ENCODE results near the gene ATG14. TPM values are rescaled to one million over a fixed set of nuclear protein-coding genes. Genes with fewer than 3 reads are reported as not detected.

The ATG14 gene
- total RNA-seq, 2 experiments from 2014 or later: 4.1 to 4.7 TPM

DNA sequence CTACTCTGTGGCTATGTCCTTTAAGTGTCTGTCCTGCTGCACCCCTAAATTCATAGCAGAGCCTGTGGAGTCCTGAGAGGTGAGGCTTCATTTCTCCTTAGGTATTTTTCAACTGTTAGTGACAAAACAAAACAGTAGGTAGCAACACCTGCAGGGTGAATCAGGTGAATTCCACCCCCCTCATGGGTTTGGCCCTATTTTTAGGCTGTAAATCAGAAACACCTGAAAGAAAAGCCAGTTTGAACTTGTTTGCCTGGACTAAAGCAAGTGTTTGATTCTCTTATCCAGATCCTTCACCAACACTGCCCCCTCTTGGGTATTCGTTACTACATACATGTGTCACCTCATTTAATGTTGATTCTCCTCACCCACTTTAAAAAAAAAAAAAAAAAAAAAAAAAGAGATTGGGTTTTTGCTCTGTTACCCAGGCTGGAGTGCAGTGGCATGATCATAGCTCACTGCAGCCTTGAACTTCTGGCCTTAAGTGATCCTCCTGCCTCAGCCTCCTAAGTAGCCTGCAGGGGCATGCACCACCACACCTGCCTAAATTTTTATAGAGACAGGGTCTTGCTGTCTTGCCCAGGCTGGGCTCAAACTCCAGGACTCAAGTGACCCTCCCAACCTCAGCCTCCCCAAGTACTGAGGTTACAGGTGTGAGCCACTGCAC lies 18.5 kb upstream of the ATG14 start:
- ChIA-PET CTCF (ENCODE audit: unreplicated experiment) (no interaction called here), POLR2A (interaction anchor here (0.6 kb wide), 1 partner anchor 512 kb away, joined by 7 read pairs; no protein-coding TSS in a partner anchor)
- H3K9me3 ChIP-seq (ENCODE audit: low read length): no peaks in the 10 kb centered on the region
- H3K4me1 ChIP-seq (ENCODE audit: insufficient read depth, low read length, poor library complexity, severe bottlenecking): peaks cover 7% of the 10 kb centered on the region
- peak; percentile 80 for DNase-seq (ENCODE audit: low spot score)
- H2AFZ ChIP-seq (ENCODE audit: low read length): 0 out of 2 replicates have a peak overlapping the region, but pooled peaks have one; percentile 32
- H3K9me2 ChIP-seq (ENCODE audit: insufficient read depth, low read length): no peaks in the 10 kb centered on the region
- no peak for TF ChIP-seq EZH2phosphoT487 (IDR thresholded peaks at IDR 0.05; ENCODE audit: borderline replicate concordance, low read depth, low read length)
- TF ChIP-seq CTCF (conservative IDR thresholded peaks at IDR 0.05; ENCODE audit: low read length): peak; percentile 77
- H3K27ac ChIP-seq (ENCODE audit: low read depth, low read length, poor library complexity, severe bottlenecking): no peak overlapping the region
- peak overlapping the region; percentile 19; the same call in 1 of the 2 replicates for H3K4me2 ChIP-seq (ENCODE audit: low read length)
- H3K4me3 ChIP-seq (ENCODE audit: low read depth, low read length, poor library complexity, severe bottlenecking): no peak overlapping the region
- no peaks in the 10 kb centered on the region for H4K20me1 ChIP-seq (ENCODE audit: insufficient read depth, low read length)
- H3K36me3 ChIP-seq (ENCODE audit: insufficient read depth, low read length): no peaks in the 10 kb centered on the region
- no peaks in the 10 kb centered on the region for H3K79me2 ChIP-seq (ENCODE audit: insufficient read depth, low read depth, low read length)
- BruUV-seq (replicated peaks): no TSS peak
- intact Hi-C loops (cut with micrococcal nuclease; ENCODE audit: unreplicated experiment): loop anchor here (1.0 kb wide), 1 partner anchor 217 kb away; no protein-coding TSS in a partner anchor

DNA sequence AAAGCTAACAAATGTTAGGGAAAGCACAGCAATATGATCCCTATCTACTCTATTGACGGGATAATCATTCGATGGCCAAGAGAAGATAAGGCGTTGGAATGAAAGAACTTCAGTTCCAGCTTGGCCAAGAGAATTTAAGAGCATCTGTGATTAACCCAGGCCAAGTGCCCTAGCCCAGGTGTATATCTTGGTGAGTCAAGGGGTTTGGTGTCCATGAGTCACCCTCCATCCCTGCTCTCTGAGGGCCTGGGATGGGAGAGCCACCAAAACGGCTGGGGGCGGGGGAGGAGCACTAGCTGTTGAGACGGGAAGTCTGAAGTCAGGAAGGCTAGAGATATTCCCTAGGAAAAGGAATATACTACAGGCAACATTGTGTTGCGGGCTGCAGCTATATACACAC lies 15.8 kb upstream of the ATG14 start:
- H3K4me2 ChIP-seq (ENCODE audit: low read length): no peak overlapping the region
- CTCF ChIA-PET (ENCODE audit: unreplicated experiment): interaction anchor here (1.0 kb wide), 1 partner anchor 17 kb away, joined by 4 read pairs; no protein-coding TSS in a partner anchor
- peaks cover 7% of the 10 kb centered on the region for H3K4me1 ChIP-seq (ENCODE audit: insufficient read depth, low read length, poor library complexity, severe bottlenecking)
- intact Hi-C loops (cut with micrococcal nuclease; ENCODE audit: unreplicated experiment): loop anchor here (10.0 kb wide), 1 partner anchor 343 kb away; no protein-coding TSS in a partner anchor
- no peaks in the 10 kb centered on the region for H4K20me1 ChIP-seq (ENCODE audit: insufficient read depth, low read length)
- no peak for DNase-seq (ENCODE audit: low spot score)
- no peaks in the 10 kb centered on the region for H3K36me3 ChIP-seq (ENCODE audit: insufficient read depth, low read length)
- no TSS peak for BruUV-seq (replicated peaks)
- H3K9me3 ChIP-seq (ENCODE audit: low read length): no peaks in the 10 kb centered on the region
- no peak overlapping the region for H3K4me3 ChIP-seq (ENCODE audit: low read depth, low read length, poor library complexity, severe bottlenecking)
- no peaks in the 10 kb centered on the region for H3K9me2 ChIP-seq (ENCODE audit: insufficient read depth, low read length)
- H3K27ac ChIP-seq (ENCODE audit: low read depth, low read length, poor library complexity, severe bottlenecking): no peak overlapping the region
- POLR2A ChIA-PET: interaction anchor here (0.6 to 1.2 kb wide), 4 partner anchors 10 to 432 kb away, joined by 3 to 5 read pairs (median 4); no protein-coding TSS in a partner anchor
- H2AFZ ChIP-seq (ENCODE audit: low read length): no peak overlapping the region
- TF ChIP-seq EZH2phosphoT487 (IDR thresholded peaks at IDR 0.05; ENCODE audit: borderline replicate concordance, low read depth, low read length): no peak
- no peak for TF ChIP-seq CTCF (conservative IDR thresholded peaks at IDR 0.05; ENCODE audit: low read length)
- no peaks in the 10 kb centered on the region for H3K79me2 ChIP-seq (ENCODE audit: insufficient read depth, low read depth, low read length)

GRCh38 chr14:55426891-55427290 lies 15.3 kb upstream of the ATG14 start:
- Histone ChIP-seq H2AFZ (ENCODE audit: low read length) (no peak overlapping the region), H3K9me2 (ENCODE audit: insufficient read depth, low read length) (no peaks in the 10 kb centered on the region), H3K4me1 (ENCODE audit: insufficient read depth, low read length, poor library complexity, severe bottlenecking) (peaks cover 7% of the 10 kb centered on the region), H4K20me1 (ENCODE audit: insufficient read depth, low read length) (no peaks in the 10 kb centered on the region), H3K36me3 (ENCODE audit: insufficient read depth, low read length) (no peaks in the 10 kb centered on the region), H3K4me3 (ENCODE audit: low read depth, low read length, poor library complexity, severe bottlenecking) (no peak overlapping the region), H3K27ac (ENCODE audit: low read depth, low read length, poor library complexity, severe bottlenecking) (no peak overlapping the region), H3K4me2 (ENCODE audit: low read length) (no peak overlapping the region), H3K9me3 (ENCODE audit: low read length) (no peaks in the 10 kb centered on the region), H3K79me2 (ENCODE audit: insufficient read depth, low read depth, low read length) (no peaks in the 10 kb centered on the region)
- POLR2A ChIA-PET: interaction anchor here (0.7 to 1.2 kb wide), 3 partner anchors 11 to 433 kb away, joined by 3 to 5 read pairs (median 3); no protein-coding TSS in a partner anchor
- no TSS peak for BruUV-seq (replicated peaks)
- no peak for TF ChIP-seq CTCF (conservative IDR thresholded peaks at IDR 0.05; ENCODE audit: low read length)
- TF ChIP-seq EZH2phosphoT487 (IDR thresholded peaks at IDR 0.05; ENCODE audit: borderline replicate concordance, low read depth, low read length): no peak
- CTCF ChIA-PET (ENCODE audit: unreplicated experiment): interaction anchor here (1.0 kb wide), 1 partner anchor 17 kb away, joined by 4 read pairs; no protein-coding TSS in a partner anchor
- DNase-seq (ENCODE audit: low spot score): no peak
- intact Hi-C loops (cut with micrococcal nuclease; ENCODE audit: unreplicated experiment): loop anchor here (10.0 kb wide), 1 partner anchor 342 kb away; no protein-coding TSS in a partner anchor

Measured in OCI-LY7 (cell line).